ENCODE measurements around the gene TMEM131.

TMEM131 gene

DNA sequence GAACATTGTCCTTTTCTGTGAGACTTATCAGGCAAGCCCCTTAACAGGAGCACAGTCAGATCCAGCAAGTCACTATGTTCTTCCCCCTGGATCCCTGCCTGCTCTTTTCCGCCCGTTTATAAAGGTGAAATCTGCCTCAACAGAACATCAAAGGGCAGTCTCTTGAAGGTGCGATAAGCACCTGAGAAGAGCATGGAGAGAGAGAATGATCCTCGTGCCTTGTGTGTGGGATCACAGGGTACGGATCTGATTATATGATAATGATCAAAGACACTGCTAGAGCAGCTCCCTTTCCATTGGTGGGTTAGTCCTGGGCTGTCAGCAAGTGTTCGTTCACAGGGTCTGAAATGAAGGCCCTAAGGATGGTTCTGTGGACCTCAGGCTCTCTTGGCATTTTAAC, 176.0 kb downstream of the TMEM131 start:
- no peak overlapping the region for H2BK12ac ChIP-seq (ENCODE audit: low read length)
- no peak overlapping the region for H3K27ac ChIP-seq (replicated peaks; ENCODE audit: low read length)
- DNase-seq (ENCODE audit: low spot score): no peak
- no peak overlapping the region for H3K14ac ChIP-seq (ENCODE audit: low read length)
- no peak overlapping the region for H2BK15ac ChIP-seq (ENCODE audit: low read length)
- no peaks in the 10 kb centered on the region for H3K27me3 ChIP-seq (ENCODE audit: control insufficient read depth in 3 of 3, insufficient read depth in 3 of 3, low read depth in 1 of 3, low read length in 3 of 3)
- no peak overlapping the region for H3K4me3 ChIP-seq (ENCODE audit: low read length in 2 of 2)
- H3K18ac ChIP-seq (ENCODE audit: low read length): no peak overlapping the region
- no peak overlapping the region for H2BK5ac ChIP-seq (ENCODE audit: low read length)
- no peak overlapping the region for H2AFZ ChIP-seq (ENCODE audit: low read length)
- no peak overlapping the region for H2AK5ac ChIP-seq (ENCODE audit: low read depth, low read length)
- no peak overlapping the region for H3K9ac ChIP-seq (ENCODE audit: low read depth, low read length, poor library complexity)
- H4K91ac ChIP-seq (ENCODE audit: low read depth, low read length, poor library complexity): no peak overlapping the region
- no peaks in the 10 kb centered on the region for H3K9me3 ChIP-seq (replicated peaks in 1 of 2; ENCODE audit: control insufficient read depth in 2 of 2, insufficient read depth in 1 of 2, low read depth in 1 of 2, low read length in 2 of 2)
- H3K4me1 ChIP-seq (ENCODE audit: control insufficient read depth in 2 of 2, insufficient read depth in 1 of 2, low read depth in 1 of 2, low read length in 2 of 2): no peaks in the 10 kb centered on the region
- no peak overlapping the region for H3K23ac ChIP-seq (ENCODE audit: low read depth, low read length, poor library complexity)
- H3K79me1 ChIP-seq (ENCODE audit: low read depth, low read length): no peaks in the 10 kb centered on the region
- H3K4ac ChIP-seq (ENCODE audit: low read length): no peak overlapping the region
- no peak overlapping the region for H2BK120ac ChIP-seq (ENCODE audit: low read depth, low read length)
- H3K36me3 ChIP-seq (replicated peaks in 1 of 2; ENCODE audit: control insufficient read depth in 2 of 2, insufficient read depth in 2 of 2, low read length in 2 of 2): peaks cover 0 to 10% of the 10 kb centered on the region in 2 donors
- no peak overlapping the region for H4K8ac ChIP-seq (ENCODE audit: low read depth, low read length)
- no CpG with 5 or more reads among the region's 6 CpGs for WGBS, 2 donors (ENCODE audit: extremely low coverage in 2 of 2, insufficient read length in 2 of 2, insufficient replicate concordance in 1 of 2)
- H3K4me2 ChIP-seq (ENCODE audit: insufficient read depth, low read length, poor library complexity, severe bottlenecking): no peak overlapping the region

DNA sequence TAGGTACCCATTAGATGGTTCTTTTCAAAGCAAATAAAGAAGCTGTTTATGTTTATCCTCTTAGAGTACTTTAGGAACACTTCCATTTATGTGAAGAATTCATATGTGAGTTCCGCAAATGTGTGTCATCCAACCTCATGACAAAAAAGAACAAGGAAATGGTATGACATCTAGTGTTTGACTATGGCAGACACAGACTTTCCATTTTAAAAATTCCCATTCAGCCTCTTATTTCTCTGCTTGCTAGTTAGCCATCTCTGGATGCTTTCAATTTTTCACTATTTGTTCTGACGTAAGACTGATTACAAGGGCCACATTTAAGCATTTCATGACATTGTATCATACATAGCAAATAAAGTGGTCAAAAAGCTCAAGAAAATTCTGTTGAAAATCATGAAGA, 179.3 kb downstream of the TMEM131 start:
- Histone ChIP-seq H2AK5ac (ENCODE audit: low read depth, low read length) (no peak overlapping the region), H4K91ac (ENCODE audit: low read depth, low read length, poor library complexity) (no peak overlapping the region), H3K9me3 (replicated peaks in 1 of 2; ENCODE audit: control insufficient read depth in 2 of 2, insufficient read depth in 1 of 2, low read depth in 1 of 2, low read length in 2 of 2) (no peaks in the 10 kb centered on the region), H2BK12ac (ENCODE audit: low read length) (no peak overlapping the region), H2AFZ (ENCODE audit: low read length) (no peak overlapping the region), H3K23ac (ENCODE audit: low read depth, low read length, poor library complexity) (no peak overlapping the region), H3K9ac (ENCODE audit: low read depth, low read length, poor library complexity) (no peak overlapping the region), H3K27ac (replicated peaks; ENCODE audit: low read length) (no peak overlapping the region), H3K79me1 (ENCODE audit: low read depth, low read length) (no peaks in the 10 kb centered on the region), H2BK5ac (ENCODE audit: low read length) (no peak overlapping the region), H3K4ac (ENCODE audit: low read length) (no peak overlapping the region), H3K36me3 (replicated peaks in 1 of 2; ENCODE audit: control insufficient read depth in 2 of 2, insufficient read depth in 2 of 2, low read length in 2 of 2) (peaks cover 0 to 39% of the 10 kb centered on the region in 2 donors), H2BK120ac (ENCODE audit: low read depth, low read length) (no peak overlapping the region), H4K8ac (ENCODE audit: low read depth, low read length) (no peak overlapping the region), H3K4me2 (ENCODE audit: insufficient read depth, low read length, poor library complexity, severe bottlenecking) (no peak overlapping the region), H3K4me1 (ENCODE audit: control insufficient read depth in 2 of 2, insufficient read depth in 1 of 2, low read depth in 1 of 2, low read length in 2 of 2) (peaks cover 2 to 3% of the 10 kb centered on the region in 2 donors), H3K4me3 (ENCODE audit: low read length in 2 of 2) (no peak overlapping the region), H3K14ac (ENCODE audit: low read length) (no peak overlapping the region), H2BK15ac (ENCODE audit: low read length) (no peak overlapping the region), H3K18ac (ENCODE audit: low read length) (no peak overlapping the region), H3K27me3 (ENCODE audit: control insufficient read depth in 3 of 3, insufficient read depth in 3 of 3, low read depth in 1 of 3, low read length in 3 of 3) (no peaks in the 10 kb centered on the region)
- DNase-seq (ENCODE audit: low spot score): no peak
- WGBS, 2 donors (ENCODE audit: extremely low coverage in 2 of 2, insufficient read length in 2 of 2, insufficient replicate concordance in 1 of 2): no CpG with 5 or more reads among the region's 2 CpGs

DNA sequence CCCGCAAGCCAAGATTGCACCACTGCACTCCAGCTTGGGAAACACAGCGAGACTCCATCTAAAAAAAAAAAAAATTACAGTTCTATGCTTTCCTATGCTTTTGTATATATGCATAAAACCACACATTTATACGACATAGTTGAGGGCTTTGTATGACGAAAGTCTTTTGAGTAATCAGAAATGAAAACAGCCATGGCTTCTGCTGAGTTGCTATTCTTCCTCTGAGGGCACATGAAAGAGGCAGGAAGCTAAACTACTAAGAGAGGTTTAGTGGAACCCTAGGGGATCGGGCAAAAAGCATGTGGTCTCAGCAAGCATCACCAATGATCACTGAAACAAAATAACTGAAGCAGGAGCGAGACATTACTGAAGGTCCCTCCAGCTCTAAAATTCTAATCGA, 182.8 kb downstream of the TMEM131 start:
- Histone ChIP-seq H3K27ac (replicated peaks; ENCODE audit: low read length) (no peak overlapping the region), H3K9me3 (replicated peaks in 1 of 2; ENCODE audit: control insufficient read depth in 2 of 2, insufficient read depth in 1 of 2, low read depth in 1 of 2, low read length in 2 of 2) (no peaks in the 10 kb centered on the region), H3K23ac (ENCODE audit: low read depth, low read length, poor library complexity) (no peak overlapping the region), H2BK12ac (ENCODE audit: low read length) (no peak overlapping the region), H3K27me3 (ENCODE audit: control insufficient read depth in 3 of 3, insufficient read depth in 3 of 3, low read depth in 1 of 3, low read length in 3 of 3) (no peaks in the 10 kb centered on the region), H2BK120ac (ENCODE audit: low read depth, low read length) (no peak overlapping the region), H2AK5ac (ENCODE audit: low read depth, low read length) (no peak overlapping the region), H3K4ac (ENCODE audit: low read length) (no peak overlapping the region), H3K4me1 (ENCODE audit: control insufficient read depth in 2 of 2, insufficient read depth in 1 of 2, low read depth in 1 of 2, low read length in 2 of 2) (peaks cover 2 to 3% of the 10 kb centered on the region in 2 donors), H3K36me3 (replicated peaks in 1 of 2; ENCODE audit: control insufficient read depth in 2 of 2, insufficient read depth in 2 of 2, low read length in 2 of 2) (peaks cover 5 to 70% of the 10 kb centered on the region in 2 donors), H2BK15ac (ENCODE audit: low read length) (no peak overlapping the region), H4K8ac (ENCODE audit: low read depth, low read length) (no peak overlapping the region), H3K4me2 (ENCODE audit: insufficient read depth, low read length, poor library complexity, severe bottlenecking) (no peak overlapping the region), H3K9ac (ENCODE audit: low read depth, low read length, poor library complexity) (no peak overlapping the region), H3K79me1 (ENCODE audit: low read depth, low read length) (no peaks in the 10 kb centered on the region), H2BK5ac (ENCODE audit: low read length) (no peak overlapping the region), H4K91ac (ENCODE audit: low read depth, low read length, poor library complexity) (no peak overlapping the region), H3K18ac (ENCODE audit: low read length) (no peak overlapping the region), H3K4me3 (ENCODE audit: low read length in 2 of 2) (no peak overlapping the region), H3K14ac (ENCODE audit: low read length) (no peak overlapping the region), H2AFZ (ENCODE audit: low read length) (no peak overlapping the region)
- no peak for DNase-seq (ENCODE audit: low spot score)
- no CpG with 5 or more reads among the region's 7 CpGs for WGBS, 2 donors (ENCODE audit: extremely low coverage in 2 of 2, insufficient read length in 2 of 2, insufficient replicate concordance in 1 of 2)

DNA sequence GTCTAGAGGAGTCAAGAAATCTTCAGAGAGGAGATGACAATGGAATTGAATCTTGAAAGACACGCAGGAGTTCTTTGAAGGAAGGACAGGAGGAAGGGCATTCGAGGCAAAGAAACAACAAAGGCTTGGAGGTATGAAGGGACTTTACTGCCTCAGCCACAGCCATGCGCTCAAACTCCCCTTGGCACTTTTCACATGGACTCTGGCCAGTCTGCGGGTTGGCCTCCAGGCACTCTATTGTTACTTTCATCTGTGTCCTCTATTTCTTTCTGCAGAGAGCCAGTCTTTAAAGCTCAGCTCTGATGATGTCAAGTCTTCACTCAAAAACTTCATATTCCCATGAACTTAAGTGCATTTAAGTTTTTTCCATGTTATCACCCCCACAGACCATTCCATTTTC, 186.9 kb downstream of the TMEM131 start:
- no peak overlapping the region for H2BK5ac ChIP-seq (ENCODE audit: low read length)
- no peaks in the 10 kb centered on the region for H3K79me1 ChIP-seq (ENCODE audit: low read depth, low read length)
- H2BK15ac ChIP-seq (ENCODE audit: low read length): no peak overlapping the region
- no peak overlapping the region for H2BK120ac ChIP-seq (ENCODE audit: low read depth, low read length)
- H3K18ac ChIP-seq (ENCODE audit: low read length): no peak overlapping the region
- H3K27ac ChIP-seq (replicated peaks; ENCODE audit: low read length): no peak overlapping the region
- H3K4ac ChIP-seq (ENCODE audit: low read length): no peak overlapping the region
- H4K91ac ChIP-seq (ENCODE audit: low read depth, low read length, poor library complexity): no peak overlapping the region
- no peak overlapping the region for H2AFZ ChIP-seq (ENCODE audit: low read length)
- peaks cover 3 to 5% of the 10 kb centered on the region in 2 donors for H3K4me1 ChIP-seq (ENCODE audit: control insufficient read depth in 2 of 2, insufficient read depth in 1 of 2, low read depth in 1 of 2, low read length in 2 of 2)
- no peaks in the 10 kb centered on the region for H3K27me3 ChIP-seq (ENCODE audit: control insufficient read depth in 3 of 3, insufficient read depth in 3 of 3, low read depth in 1 of 3, low read length in 3 of 3)
- no peak overlapping the region for H2AK5ac ChIP-seq (ENCODE audit: low read depth, low read length)
- H3K23ac ChIP-seq (ENCODE audit: low read depth, low read length, poor library complexity): no peak overlapping the region
- DNase-seq (ENCODE audit: low spot score): no peak
- no peaks in the 10 kb centered on the region for H3K9me3 ChIP-seq (replicated peaks in 1 of 2; ENCODE audit: control insufficient read depth in 2 of 2, insufficient read depth in 1 of 2, low read depth in 1 of 2, low read length in 2 of 2)
- H3K9ac ChIP-seq (ENCODE audit: low read depth, low read length, poor library complexity): no peak overlapping the region
- WGBS, 2 donors (ENCODE audit: extremely low coverage in 2 of 2, insufficient read length in 2 of 2, insufficient replicate concordance in 1 of 2): no CpG with 5 or more reads among the region's 4 CpGs
- H3K4me3 ChIP-seq (ENCODE audit: low read length in 2 of 2): no peak overlapping the region
- H4K8ac ChIP-seq (ENCODE audit: low read depth, low read length): no peak overlapping the region
- H2BK12ac ChIP-seq (ENCODE audit: low read length): no peak overlapping the region
- H3K4me2 ChIP-seq (ENCODE audit: insufficient read depth, low read length, poor library complexity, severe bottlenecking): no peak overlapping the region
- H3K14ac ChIP-seq (ENCODE audit: low read length): no peak overlapping the region
- peaks cover 5 to 73% of the 10 kb centered on the region in 2 donors for H3K36me3 ChIP-seq (replicated peaks in 1 of 2; ENCODE audit: control insufficient read depth in 2 of 2, insufficient read depth in 2 of 2, low read length in 2 of 2)

Measured in neuronal stem cell (in vitro differentiated cells).